ENCODE data around the gene CUL9. TPM values are rescaled to one million over a fixed set of nuclear protein-coding genes. Genes with fewer than 3 reads are reported as not detected.

Gene CUL9
- total and polyA plus RNA-seq, 2 donors (not counting 1 experiment from before 2014, with no cell fraction given) = 6.7 to 32.2 TPM

GRCh38 chr6:43159599-43159998 is 22.4 kb upstream of the CUL9 start:
- Histone ChIP-seq H3K4me2 (ENCODE audit: extremely low read depth, insufficient read depth, low read length) (no peak overlapping the region), H3K9me3 (ENCODE audit: control insufficient read depth, insufficient read depth, low read depth, low read length) (no peaks in the 10 kb centered on the region), H4K20me1 (ENCODE audit: control insufficient read depth, extremely low read depth, insufficient read depth, low read length) (no peaks in the 10 kb centered on the region), H3K36me3 (ENCODE audit: control insufficient read depth, insufficient read depth, low read length) (peaks cover 3% of the 10 kb centered on the region), H3K4me1 (ENCODE audit: control insufficient read depth, extremely low read depth, insufficient read depth, low read length) (no peaks in the 10 kb centered on the region), H2AFZ (ENCODE audit: low read length) (no peak overlapping the region), H3K4me3 (replicated peaks in 1 of 4; ENCODE audit: control extremely low read depth in 1 of 4, insufficient read depth in 1 of 4, low read depth in 3 of 4, low read length in 4 of 4) (no peak overlapping the region), H3K27ac (ENCODE audit: insufficient read depth, low read length) (no peak overlapping the region), H3K9ac (ENCODE audit: insufficient read depth, low read length) (no peak overlapping the region), H3K79me2 (ENCODE audit: control insufficient read depth, insufficient read depth, low read length) (no peaks in the 10 kb centered on the region), H3K27me3 (ENCODE audit: control insufficient read depth, insufficient read depth, low read length) (no peaks in the 10 kb centered on the region)
- TF ChIP-seq, protein P1, sequence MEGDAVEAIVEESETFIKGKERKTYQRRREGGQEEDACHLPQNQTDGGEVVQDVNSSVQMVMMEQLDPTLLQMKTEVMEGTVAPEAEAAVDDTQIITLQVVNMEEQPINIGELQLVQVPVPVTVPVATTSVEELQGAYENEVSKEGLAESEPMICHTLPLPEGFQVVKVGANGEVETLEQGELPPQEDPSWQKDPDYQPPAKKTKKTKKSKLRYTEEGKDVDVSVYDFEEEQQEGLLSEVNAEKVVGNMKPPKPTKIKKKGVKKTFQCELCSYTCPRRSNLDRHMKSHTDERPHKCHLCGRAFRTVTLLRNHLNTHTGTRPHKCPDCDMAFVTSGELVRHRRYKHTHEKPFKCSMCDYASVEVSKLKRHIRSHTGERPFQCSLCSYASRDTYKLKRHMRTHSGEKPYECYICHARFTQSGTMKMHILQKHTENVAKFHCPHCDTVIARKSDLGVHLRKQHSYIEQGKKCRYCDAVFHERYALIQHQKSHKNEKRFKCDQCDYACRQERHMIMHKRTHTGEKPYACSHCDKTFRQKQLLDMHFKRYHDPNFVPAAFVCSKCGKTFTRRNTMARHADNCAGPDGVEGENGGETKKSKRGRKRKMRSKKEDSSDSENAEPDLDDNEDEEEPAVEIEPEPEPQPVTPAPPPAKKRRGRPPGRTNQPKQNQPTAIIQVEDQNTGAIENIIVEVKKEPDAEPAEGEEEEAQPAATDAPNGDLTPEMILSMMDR (conservative IDR thresholded peaks at IDR 0.05 in 1 of 2, IDR thresholded peaks at IDR 0.05 in 1 of 2; ENCODE audit: low read depth in 1 of 2, low read length in 2 of 2) = no peak
- no peak for TF ChIP-seq EZH2 (IDR thresholded peaks at IDR 0.05; ENCODE audit: low read length, missing control alignments)
- DNase-seq (ENCODE audit: low read depth in 2 of 2) = no peak

GRCh38 chr6:43163899-43164298 is 18.1 kb upstream of the CUL9 start:
- TF ChIP-seq, protein P1 (conservative IDR thresholded peaks at IDR 0.05 in 1 of 2, IDR thresholded peaks at IDR 0.05 in 1 of 2; ENCODE audit: low read depth in 1 of 2, low read length in 2 of 2) = no peak
- no peak for TF ChIP-seq EZH2 (IDR thresholded peaks at IDR 0.05; ENCODE audit: low read length, missing control alignments)
- Histone ChIP-seq H3K9me3 (ENCODE audit: control insufficient read depth, insufficient read depth, low read depth, low read length) (no peaks in the 10 kb centered on the region), H3K4me2 (ENCODE audit: extremely low read depth, insufficient read depth, low read length) (no peak overlapping the region), H3K36me3 (ENCODE audit: control insufficient read depth, insufficient read depth, low read length) (peaks cover 3% of the 10 kb centered on the region), H3K4me3 (replicated peaks in 1 of 4; ENCODE audit: control extremely low read depth in 1 of 4, insufficient read depth in 1 of 4, low read depth in 3 of 4, low read length in 4 of 4) (no peak overlapping the region), H4K20me1 (ENCODE audit: control insufficient read depth, extremely low read depth, insufficient read depth, low read length) (no peaks in the 10 kb centered on the region), H3K9ac (ENCODE audit: insufficient read depth, low read length) (no peak overlapping the region), H2AFZ (ENCODE audit: low read length) (no peak overlapping the region), H3K79me2 (ENCODE audit: control insufficient read depth, insufficient read depth, low read length) (no peaks in the 10 kb centered on the region), H3K27me3 (ENCODE audit: control insufficient read depth, insufficient read depth, low read length) (no peaks in the 10 kb centered on the region), H3K27ac (ENCODE audit: insufficient read depth, low read length) (no peak overlapping the region), H3K4me1 (ENCODE audit: control insufficient read depth, extremely low read depth, insufficient read depth, low read length) (no peaks in the 10 kb centered on the region)
- DNase-seq (ENCODE audit: low read depth in 2 of 2) = no peak

DNA sequence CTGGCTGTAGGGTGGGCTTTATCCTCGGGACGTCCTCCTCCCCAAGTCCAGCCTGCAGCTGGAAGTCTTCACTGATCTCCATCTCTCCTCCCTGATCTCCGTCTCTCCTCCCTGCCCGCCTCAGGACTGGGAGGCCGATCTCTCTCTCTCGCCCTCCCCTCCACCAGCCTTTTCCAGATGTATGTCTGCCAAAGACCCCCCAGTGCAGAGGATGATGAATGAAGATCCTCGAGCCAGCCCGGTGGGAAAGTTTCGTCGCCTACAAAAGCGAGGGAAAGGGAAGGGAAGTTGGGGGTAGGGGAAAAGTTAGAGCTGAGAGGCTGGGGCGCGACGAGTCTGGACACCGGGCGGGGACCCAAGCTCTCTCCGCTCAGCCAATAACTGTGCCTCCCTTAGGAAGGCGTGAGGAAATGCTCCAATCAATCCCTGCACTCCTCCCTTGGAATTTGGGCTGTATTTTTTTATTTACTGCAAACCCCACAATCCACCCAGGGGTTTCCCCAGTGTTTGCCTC is 11.5 kb upstream of the CUL9 start:
- no peak for TF ChIP-seq EZH2 (IDR thresholded peaks at IDR 0.05; ENCODE audit: low read length, missing control alignments)
- TF ChIP-seq, protein P1 (conservative IDR thresholded peaks at IDR 0.05 in 1 of 2, IDR thresholded peaks at IDR 0.05 in 1 of 2; ENCODE audit: low read depth in 1 of 2, low read length in 2 of 2) = no peak
- peak in 1 of 2 donors; percentile 90 for DNase-seq (ENCODE audit: low read depth in 2 of 2)
- peaks cover 15% of the 10 kb centered on the region for H3K4me1 ChIP-seq (ENCODE audit: control insufficient read depth, extremely low read depth, insufficient read depth, low read length)

More for the DNA sequence above, 11.5 kb upstream of the CUL9 start:
- Histone ChIP-seq H3K4me3 (replicated peaks in 1 of 4; ENCODE audit: control extremely low read depth in 1 of 4, insufficient read depth in 1 of 4, low read depth in 3 of 4, low read length in 4 of 4) (peak overlapping the region; percentile 55 to 93 (median 68)), H3K9ac (ENCODE audit: insufficient read depth, low read length) (peak overlapping the region; percentile 63), H3K36me3 (ENCODE audit: control insufficient read depth, insufficient read depth, low read length) (peaks cover 3% of the 10 kb centered on the region), H2AFZ (ENCODE audit: low read length) (peak overlapping the region; percentile 75), H3K9me3 (ENCODE audit: control insufficient read depth, insufficient read depth, low read depth, low read length) (no peaks in the 10 kb centered on the region), H3K27me3 (ENCODE audit: control insufficient read depth, insufficient read depth, low read length) (no peaks in the 10 kb centered on the region), H3K79me2 (ENCODE audit: control insufficient read depth, insufficient read depth, low read length) (peaks cover 27% of the 10 kb centered on the region), H3K4me2 (ENCODE audit: extremely low read depth, insufficient read depth, low read length) (peak overlapping the region; percentile 93), H4K20me1 (ENCODE audit: control insufficient read depth, extremely low read depth, insufficient read depth, low read length) (no peaks in the 10 kb centered on the region), H3K27ac (ENCODE audit: insufficient read depth, low read length) (peak overlapping the region; percentile 81)

All from fibroblast of lung (primary cell).